B cell (primary cell): ENCODE measurements around the gene ALOXE3.

Source experiments
- EZH2 ChIP-seq: IDR thresholded peaks from 2 replicates; pipeline ENCODE4 v1.6.1; 2012; ENCODE audit warnings: borderline replicate concordance, low read depth, mild to moderate bottlenecking, moderate library complexity, low read length; ENCODE audit not compliant: insufficient read depth, poor library complexity, severe bottlenecking
- TF ChIP-seq, protein P1 (sequence below): fragments of 200-600 bp; IDR thresholded peaks from one replicate; pipeline ENCODE4 v1.8.0; 2022; ENCODE audit warnings: antibody characterized with exemption, mild to moderate bottlenecking

DNA sequence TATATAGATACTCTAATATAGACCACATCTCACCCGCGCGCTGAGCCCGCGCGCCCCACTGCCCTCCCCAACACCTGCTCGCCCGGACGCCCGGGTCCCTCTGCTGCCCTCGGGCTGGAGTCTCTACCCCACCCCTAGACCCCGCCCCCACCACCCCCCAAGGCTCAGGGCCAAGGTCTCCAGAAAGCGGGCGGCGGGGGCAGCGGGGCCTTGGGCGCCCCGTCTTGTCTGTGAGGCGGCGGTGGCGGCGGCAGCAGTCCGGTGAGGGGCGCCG is 3.0 kb upstream of the ALOXE3 start:
- TF ChIP-seq, protein P1, sequence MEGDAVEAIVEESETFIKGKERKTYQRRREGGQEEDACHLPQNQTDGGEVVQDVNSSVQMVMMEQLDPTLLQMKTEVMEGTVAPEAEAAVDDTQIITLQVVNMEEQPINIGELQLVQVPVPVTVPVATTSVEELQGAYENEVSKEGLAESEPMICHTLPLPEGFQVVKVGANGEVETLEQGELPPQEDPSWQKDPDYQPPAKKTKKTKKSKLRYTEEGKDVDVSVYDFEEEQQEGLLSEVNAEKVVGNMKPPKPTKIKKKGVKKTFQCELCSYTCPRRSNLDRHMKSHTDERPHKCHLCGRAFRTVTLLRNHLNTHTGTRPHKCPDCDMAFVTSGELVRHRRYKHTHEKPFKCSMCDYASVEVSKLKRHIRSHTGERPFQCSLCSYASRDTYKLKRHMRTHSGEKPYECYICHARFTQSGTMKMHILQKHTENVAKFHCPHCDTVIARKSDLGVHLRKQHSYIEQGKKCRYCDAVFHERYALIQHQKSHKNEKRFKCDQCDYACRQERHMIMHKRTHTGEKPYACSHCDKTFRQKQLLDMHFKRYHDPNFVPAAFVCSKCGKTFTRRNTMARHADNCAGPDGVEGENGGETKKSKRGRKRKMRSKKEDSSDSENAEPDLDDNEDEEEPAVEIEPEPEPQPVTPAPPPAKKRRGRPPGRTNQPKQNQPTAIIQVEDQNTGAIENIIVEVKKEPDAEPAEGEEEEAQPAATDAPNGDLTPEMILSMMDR, result no peak
- TF ChIP-seq EZH2, result no peak
